T47D (cell line): ENCODE data around the gene UBE2E2.

Source experiments
- DNase-seq, 2 experiments: peaks; one replicate each; pipeline versions ENCODE4 v3.0.0 to v3.0.0-alpha.2; 2011 to 2012; ENCODE audit warnings: low read depth in 1 of 2, low spot score in 1 of 2
- JUND ChIP-seq: IDR thresholded peaks from 2 replicates; pipeline ENCODE4 v1.6.1; 2012; ENCODE audit warnings: low read depth
- in situ Hi-C: cut with HindIII; loops from 2 replicates; pipeline ENCODE4 v1.10.0; 2016; ENCODE audit warnings: low sequenced_read_pairs, low pct_unique_long_range_greater_than_20kb

UBE2E2 gene

GRCh38 chr3:23533596-23533995, 330.5 kb downstream of the UBE2E2 start:
- in situ Hi-C loops, result no loop called here
- TF ChIP-seq JUND, result no peak
- no peak for DNase-seq

GRCh38 chr3:23533996-23534395, 330.9 kb downstream of the UBE2E2 start:
- in situ Hi-C loops, result no loop called here
- no peak for TF ChIP-seq JUND

GRCh38 chr3:23537101-23537551, 334.0 kb downstream of the UBE2E2 start:
- DNase-seq, result no peak
- no peak for TF ChIP-seq JUND
- in situ Hi-C loops, result no loop called here

More at GRCh38 chr3:23533996-23534395, 330.9 kb downstream of the UBE2E2 start:
- DNase-seq, result no peak

GRCh38 chr3:23539185-23539584, 336.1 kb downstream of the UBE2E2 start:
- no peak for TF ChIP-seq JUND
- in situ Hi-C loops, result no loop called here
- no peak for DNase-seq

GRCh38 chr3:23540600-23540999, 337.5 kb downstream of the UBE2E2 start:
- no peak for TF ChIP-seq JUND
- no peak for DNase-seq
- in situ Hi-C loops, result no loop called here

GRCh38 chr3:23542079-23542478, 339.0 kb downstream of the UBE2E2 start:
- no peak for TF ChIP-seq JUND
- DNase-seq, result no peak
- in situ Hi-C loops, result no loop called here

- in situ Hi-C loops, result no loop called here
- no peak for TF ChIP-seq JUND
Observed at GRCh38 chr3:23546181-23546580, 343.1 kb downstream of the UBE2E2 start.

GRCh38 chr3:23547905-23548650, 345.0 kb downstream of the UBE2E2 start:
- no peak for TF ChIP-seq JUND
- DNase-seq, result no peak
- in situ Hi-C loops, result no loop called here

More at GRCh38 chr3:23546181-23546580, 343.1 kb downstream of the UBE2E2 start:
- no peak for DNase-seq

GRCh38 chr3:23548706-23549105, 345.6 kb downstream of the UBE2E2 start:
- in situ Hi-C loops, result no loop called here
- no peak for TF ChIP-seq JUND
- DNase-seq, result no peak

GRCh38 chr3:23549148-23549910, 346.2 kb downstream of the UBE2E2 start:
- in situ Hi-C loops, result no loop called here
- TF ChIP-seq JUND, result no peak
- no peak for DNase-seq

- in situ Hi-C loops, result no loop called here
- DNase-seq, result no peak
- no peak for TF ChIP-seq JUND
Observed at GRCh38 chr3:23550402-23550801, 347.3 kb downstream of the UBE2E2 start.

- in situ Hi-C loops, result no loop called here
- no peak for TF ChIP-seq JUND
- no peak for DNase-seq
Observed at GRCh38 chr3:23552506-23552905, 349.4 kb downstream of the UBE2E2 start.

- in situ Hi-C loops, result no loop called here
- TF ChIP-seq JUND, result no peak
- no peak for DNase-seq
Observed at GRCh38 chr3:23553353-23553752, 350.2 kb downstream of the UBE2E2 start.
